SK-N-SH treated with all-trans-retinoic acid at 6 μM for 48 hours (cell line): ENCODE data around the gene FAM3D.

Source experiments
- ATAC-seq: fragments of 200-7000 bp; cut with Tn5 transposase; 3 replicates; pipeline ENCODE4 v1.9.1; 2020; ENCODE audit warnings: mild to moderate bottlenecking, moderate library complexity
- ARNTL ChIP-seq: fragments of 450-650 bp; formaldehyde crosslinking; IDR thresholded peaks from 2 replicates; pipeline ENCODE4 v1.5.0; 2020; ENCODE audit warnings: low read depth, mild to moderate bottlenecking, moderate library complexity, borderline replicate concordance
- BACH2 ChIP-seq: fragments of 250-450 bp; sonication (Bioruptor Pico); IDR thresholded peaks from 2 replicates; pipeline ENCODE4 v1.9.0; 2021; ENCODE audit warnings: mild to moderate bottlenecking, borderline replicate concordance
- CSDC2 ChIP-seq: fragments of 250-450 bp; sonication (Bioruptor Pico); IDR thresholded peaks from 2 replicates; pipeline ENCODE4 v1.5.0; 2020; ENCODE audit warnings: mild to moderate bottlenecking, moderate library complexity
- ESRRG ChIP-seq: fragments of 250-450 bp; sonication (Bioruptor Pico); IDR thresholded peaks from 2 replicates; pipeline ENCODE4 v1.6.1; 2021; ENCODE audit warnings: mild to moderate bottlenecking
- GLIS3 ChIP-seq: fragments of 250-450 bp; sonication (Bioruptor Pico); IDR thresholded peaks from 2 replicates; pipeline ENCODE4 v1.5.0; 2020; ENCODE audit warnings: mild to moderate bottlenecking, moderate library complexity
- ISL1 ChIP-seq: fragments of 250-450 bp; sonication (Bioruptor Pico); IDR thresholded peaks from 2 replicates; pipeline ENCODE4 v2.1.2; 2022; ENCODE audit warnings: mild to moderate bottlenecking, moderate library complexity
- OSR1 ChIP-seq: fragments of 250-450 bp; sonication (Bioruptor Pico); IDR thresholded peaks from 2 replicates; pipeline ENCODE4 v1.8.0; 2022; ENCODE audit warnings: moderate library complexity, mild to moderate bottlenecking, inconsistent platforms
- POU6F1 ChIP-seq: fragments of 250-450 bp; sonication (Bioruptor Pico); IDR thresholded peaks from 2 replicates; pipeline ENCODE4 v1.8.0; 2021; ENCODE audit warnings: low read depth, mild to moderate bottlenecking, moderate library complexity, borderline replicate concordance
- PPARA ChIP-seq: fragments of 250-450 bp; sonication (Bioruptor Pico); IDR thresholded peaks from 2 replicates; pipeline ENCODE4 v1.5.0; 2020; ENCODE audit warnings: mild to moderate bottlenecking, borderline replicate concordance
- RARB ChIP-seq: fragments of 250-450 bp; sonication (Bioruptor Pico); IDR thresholded peaks from 2 replicates; pipeline ENCODE4 v1.8.0; 2021; ENCODE audit warnings: mild to moderate bottlenecking, moderate library complexity
- SNAI2 ChIP-seq: fragments of 250-450 bp; sonication (Bioruptor Pico); IDR thresholded peaks from 2 replicates; pipeline ENCODE4 v1.5.0; 2020; ENCODE audit warnings: mild to moderate bottlenecking, moderate library complexity
- TCF4 ChIP-seq: fragments of 250-450 bp; sonication (Bioruptor Pico); IDR thresholded peaks from 2 replicates; pipeline ENCODE4 v1.8.0; 2021; ENCODE audit warnings: mild to moderate bottlenecking, moderate library complexity, borderline replicate concordance
- TOX ChIP-seq: fragments of 250-450 bp; sonication (Bioruptor Pico); IDR thresholded peaks from 2 replicates; pipeline ENCODE4 v1.8.0; 2021; ENCODE audit warnings: mild to moderate bottlenecking, moderate library complexity, borderline replicate concordance
- ZC3H10 ChIP-seq: fragments of 250-450 bp; sonication (Bioruptor Pico); IDR thresholded peaks from 2 replicates; pipeline ENCODE4 v1.5.1; 2021; ENCODE audit warnings: mild to moderate bottlenecking, moderate library complexity
- ZFP3 ChIP-seq: fragments of 250-450 bp; sonication (Bioruptor Pico); IDR thresholded peaks from 2 replicates; pipeline ENCODE4 v1.5.0; 2020; ENCODE audit warnings: mild to moderate bottlenecking, moderate library complexity
- ZFP30 ChIP-seq: fragments of 450-650 bp; formaldehyde crosslinking; IDR thresholded peaks from 2 replicates; pipeline ENCODE4 v1.5.0; 2022; ENCODE audit warnings: mild to moderate bottlenecking, moderate library complexity
- ZNF565 ChIP-seq: fragments of 450-650 bp; formaldehyde crosslinking; conservative IDR thresholded peaks from 2 replicates; pipeline ENCODE4 v1.5.0; 2020; ENCODE audit warnings: low read depth, mild to moderate bottlenecking, moderate library complexity
- ZNF8 ChIP-seq: fragments of 450-650 bp; formaldehyde crosslinking; IDR thresholded peaks from 2 replicates; pipeline ENCODE4 v1.5.0; 2020; ENCODE audit warnings: mild to moderate bottlenecking, moderate library complexity
- TF ChIP-seq, protein P1 (sequence below): fragments of 250-450 bp; sonication (Bioruptor Pico); IDR thresholded peaks from 2 replicates; pipeline ENCODE4 v1.5.1; 2020; ENCODE audit warnings: low read depth, mild to moderate bottlenecking, moderate library complexity
- TF ChIP-seq, protein P2 (sequence below): fragments of 250-450 bp; sonication (Bioruptor Pico); IDR thresholded peaks from 2 replicates; pipeline ENCODE4 v1.8.0; 2020; ENCODE audit warnings: mild to moderate bottlenecking, moderate library complexity, borderline replicate concordance
- TF ChIP-seq, protein P3 (sequence below): fragments of 250-450 bp; sonication (Bioruptor Pico); IDR thresholded peaks from 2 replicates; pipeline ENCODE4 v1.5.1; 2021; ENCODE audit warnings: mild to moderate bottlenecking, moderate library complexity
- TF ChIP-seq, protein P4 (sequence below): fragments of 250-450 bp; sonication (Bioruptor Pico); IDR thresholded peaks from 2 replicates; pipeline ENCODE4 v1.5.0; 2020; ENCODE audit warnings: mild to moderate bottlenecking, moderate library complexity

FAM3D gene

DNA sequence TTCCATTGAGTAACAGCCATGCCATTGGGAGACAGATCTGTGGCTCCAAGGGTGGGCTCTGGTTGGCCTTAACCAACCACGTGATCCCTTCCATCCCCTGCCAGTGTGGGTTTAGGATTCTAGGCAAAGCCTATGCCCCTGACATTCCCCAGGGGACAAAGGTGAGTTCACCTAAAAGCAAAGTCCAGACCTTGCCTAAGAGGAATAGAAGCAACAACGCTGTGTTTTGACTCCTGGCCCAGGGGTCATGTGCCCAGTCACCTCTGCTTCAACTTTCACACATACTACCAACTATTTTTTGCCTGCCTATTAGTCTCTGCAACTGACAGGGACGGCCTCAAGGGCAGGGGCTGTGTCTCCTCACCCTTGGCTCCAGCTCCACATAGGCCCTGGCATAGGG, 42.0 kb downstream of the FAM3D start:
- ATAC-seq = no peak
- TF ChIP-seq, protein P1, sequence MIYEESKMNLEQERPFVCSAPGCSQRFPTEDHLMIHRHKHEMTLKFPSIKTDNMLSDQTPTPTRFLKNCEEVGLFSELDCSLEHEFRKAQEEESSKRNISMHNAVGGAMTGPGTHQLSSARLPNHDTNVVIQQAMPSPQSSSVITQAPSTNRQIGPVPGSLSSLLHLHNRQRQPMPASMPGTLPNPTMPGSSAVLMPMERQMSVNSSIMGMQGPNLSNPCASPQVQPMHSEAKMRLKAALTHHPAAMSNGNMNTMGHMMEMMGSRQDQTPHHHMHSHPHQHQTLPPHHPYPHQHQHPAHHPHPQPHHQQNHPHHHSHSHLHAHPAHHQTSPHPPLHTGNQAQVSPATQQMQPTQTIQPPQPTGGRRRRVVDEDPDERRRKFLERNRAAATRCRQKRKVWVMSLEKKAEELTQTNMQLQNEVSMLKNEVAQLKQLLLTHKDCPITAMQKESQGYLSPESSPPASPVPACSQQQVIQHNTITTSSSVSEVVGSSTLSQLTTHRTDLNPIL (CRISPR knock-in tag) = no peak
- TF ChIP-seq, protein P2, sequence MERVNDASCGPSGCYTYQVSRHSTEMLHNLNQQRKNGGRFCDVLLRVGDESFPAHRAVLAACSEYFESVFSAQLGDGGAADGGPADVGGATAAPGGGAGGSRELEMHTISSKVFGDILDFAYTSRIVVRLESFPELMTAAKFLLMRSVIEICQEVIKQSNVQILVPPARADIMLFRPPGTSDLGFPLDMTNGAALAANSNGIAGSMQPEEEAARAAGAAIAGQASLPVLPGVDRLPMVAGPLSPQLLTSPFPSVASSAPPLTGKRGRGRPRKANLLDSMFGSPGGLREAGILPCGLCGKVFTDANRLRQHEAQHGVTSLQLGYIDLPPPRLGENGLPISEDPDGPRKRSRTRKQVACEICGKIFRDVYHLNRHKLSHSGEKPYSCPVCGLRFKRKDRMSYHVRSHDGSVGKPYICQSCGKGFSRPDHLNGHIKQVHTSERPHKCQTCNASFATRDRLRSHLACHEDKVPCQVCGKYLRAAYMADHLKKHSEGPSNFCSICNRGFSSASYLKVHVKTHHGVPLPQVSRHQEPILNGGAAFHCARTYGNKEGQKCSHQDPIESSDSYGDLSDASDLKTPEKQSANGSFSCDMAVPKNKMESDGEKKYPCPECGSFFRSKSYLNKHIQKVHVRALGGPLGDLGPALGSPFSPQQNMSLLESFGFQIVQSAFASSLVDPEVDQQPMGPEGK = no peak
- TF ChIP-seq, all 23 proteins: peak for 0

- no peak for ATAC-seq
- TF ChIP-seq RARB (CRISPR knock-in tag) (no peak), SNAI2 (no peak), GLIS3 (CRISPR knock-in tag) (no peak), ZFP30 (CRISPR knock-in tag) (no peak), POU6F1 (CRISPR knock-in tag) (no peak), CSDC2 (CRISPR knock-in tag) (no peak), ESRRG (no peak), ISL1 (no peak), TCF4 (CRISPR knock-in tag) (no peak), PPARA (CRISPR knock-in tag) (no peak), ZFP3 (CRISPR knock-in tag) (no peak), ZNF565 (CRISPR knock-in tag) (no peak), ZC3H10 (no peak), OSR1 (CRISPR knock-in tag) (no peak)
- TF ChIP-seq, protein P3, sequence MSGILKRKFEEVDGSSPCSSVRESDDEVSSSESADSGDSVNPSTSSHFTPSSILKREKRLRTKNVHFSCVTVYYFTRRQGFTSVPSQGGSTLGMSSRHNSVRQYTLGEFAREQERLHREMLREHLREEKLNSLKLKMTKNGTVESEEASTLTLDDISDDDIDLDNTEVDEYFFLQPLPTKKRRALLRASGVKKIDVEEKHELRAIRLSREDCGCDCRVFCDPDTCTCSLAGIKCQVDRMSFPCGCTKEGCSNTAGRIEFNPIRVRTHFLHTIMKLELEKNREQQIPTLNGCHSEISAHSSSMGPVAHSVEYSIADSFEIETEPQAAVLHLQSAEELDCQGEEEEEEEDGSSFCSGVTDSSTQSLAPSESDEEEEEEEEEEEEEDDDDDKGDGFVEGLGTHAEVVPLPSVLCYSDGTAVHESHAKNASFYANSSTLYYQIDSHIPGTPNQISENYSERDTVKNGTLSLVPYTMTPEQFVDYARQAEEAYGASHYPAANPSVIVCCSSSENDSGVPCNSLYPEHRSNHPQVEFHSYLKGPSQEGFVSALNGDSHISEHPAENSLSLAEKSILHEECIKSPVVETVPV (CRISPR knock-in tag) = no peak
- TF ChIP-seq, protein P2 = no peak
- TF ChIP-seq, protein P4, sequence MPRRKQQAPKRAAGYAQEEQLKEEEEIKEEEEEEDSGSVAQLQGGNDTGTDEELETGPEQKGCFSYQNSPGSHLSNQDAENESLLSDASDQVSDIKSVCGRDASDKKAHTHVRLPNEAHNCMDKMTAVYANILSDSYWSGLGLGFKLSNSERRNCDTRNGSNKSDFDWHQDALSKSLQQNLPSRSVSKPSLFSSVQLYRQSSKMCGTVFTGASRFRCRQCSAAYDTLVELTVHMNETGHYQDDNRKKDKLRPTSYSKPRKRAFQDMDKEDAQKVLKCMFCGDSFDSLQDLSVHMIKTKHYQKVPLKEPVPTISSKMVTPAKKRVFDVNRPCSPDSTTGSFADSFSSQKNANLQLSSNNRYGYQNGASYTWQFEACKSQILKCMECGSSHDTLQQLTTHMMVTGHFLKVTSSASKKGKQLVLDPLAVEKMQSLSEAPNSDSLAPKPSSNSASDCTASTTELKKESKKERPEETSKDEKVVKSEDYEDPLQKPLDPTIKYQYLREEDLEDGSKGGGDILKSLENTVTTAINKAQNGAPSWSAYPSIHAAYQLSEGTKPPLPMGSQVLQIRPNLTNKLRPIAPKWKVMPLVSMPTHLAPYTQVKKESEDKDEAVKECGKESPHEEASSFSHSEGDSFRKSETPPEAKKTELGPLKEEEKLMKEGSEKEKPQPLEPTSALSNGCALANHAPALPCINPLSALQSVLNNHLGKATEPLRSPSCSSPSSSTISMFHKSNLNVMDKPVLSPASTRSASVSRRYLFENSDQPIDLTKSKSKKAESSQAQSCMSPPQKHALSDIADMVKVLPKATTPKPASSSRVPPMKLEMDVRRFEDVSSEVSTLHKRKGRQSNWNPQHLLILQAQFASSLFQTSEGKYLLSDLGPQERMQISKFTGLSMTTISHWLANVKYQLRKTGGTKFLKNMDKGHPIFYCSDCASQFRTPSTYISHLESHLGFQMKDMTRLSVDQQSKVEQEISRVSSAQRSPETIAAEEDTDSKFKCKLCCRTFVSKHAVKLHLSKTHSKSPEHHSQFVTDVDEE (CRISPR knock-in tag) = no peak
These were observed 42.6 kb downstream of the FAM3D start for GRCh38 chr3:58623961-58624360.

DNA sequence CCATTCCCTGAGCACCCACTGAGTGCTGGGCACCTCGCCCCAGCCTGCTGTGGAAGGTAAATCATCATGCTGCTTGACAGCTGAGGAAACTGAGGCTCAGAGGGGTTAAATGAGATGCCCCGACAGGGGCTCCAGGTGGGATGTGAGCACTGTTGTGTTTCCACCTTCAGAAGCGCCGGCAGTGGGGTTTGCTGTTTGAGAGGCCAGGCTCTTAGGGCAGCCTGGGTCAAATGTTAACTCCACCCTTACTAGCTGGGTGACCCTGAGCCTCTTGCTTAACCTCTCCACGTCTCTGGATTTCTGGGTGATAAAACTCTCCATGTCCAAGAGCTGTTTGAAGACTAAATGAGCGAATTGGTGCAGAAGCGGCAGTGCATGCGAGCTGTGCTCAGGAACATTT, 43.1 kb downstream of the FAM3D start:
- no peak for ATAC-seq
- no peak for TF ChIP-seq BACH2 (CRISPR knock-in tag)
- no peak for TF ChIP-seq GLIS3 (CRISPR knock-in tag)
- TF ChIP-seq CSDC2 (CRISPR knock-in tag) = no peak
- no peak for TF ChIP-seq SNAI2
- TF ChIP-seq ZNF8 = no peak
- no peak for TF ChIP-seq TOX (CRISPR knock-in tag)
- no peak for TF ChIP-seq ZNF565 (CRISPR knock-in tag)
- no peak for TF ChIP-seq ZFP30 (CRISPR knock-in tag)
- TF ChIP-seq RARB (CRISPR knock-in tag) = no peak
- TF ChIP-seq ZFP3 (CRISPR knock-in tag) = no peak
- no peak for TF ChIP-seq OSR1 (CRISPR knock-in tag)
- TF ChIP-seq ARNTL = no peak
- no peak for TF ChIP-seq ISL1
